Brain pericyte (primary cell): Measurements from ENCODE around the gene ZDHHC3.
A peak's percentile ranks its signal among the peaks of the same experiment; 100 is the strongest.

ENCODE experiments used
- DNase-seq: peaks from one replicate; pipeline ENCODE4 v3.0.0-alpha.2; 2012; ENCODE audit warnings: low read depth, low spot score

ZDHHC3 gene

GRCh38 chr3:44926921-44927320, 49.1 kb downstream of the ZDHHC3 start:
- DNase-seq = no peak

DNA sequence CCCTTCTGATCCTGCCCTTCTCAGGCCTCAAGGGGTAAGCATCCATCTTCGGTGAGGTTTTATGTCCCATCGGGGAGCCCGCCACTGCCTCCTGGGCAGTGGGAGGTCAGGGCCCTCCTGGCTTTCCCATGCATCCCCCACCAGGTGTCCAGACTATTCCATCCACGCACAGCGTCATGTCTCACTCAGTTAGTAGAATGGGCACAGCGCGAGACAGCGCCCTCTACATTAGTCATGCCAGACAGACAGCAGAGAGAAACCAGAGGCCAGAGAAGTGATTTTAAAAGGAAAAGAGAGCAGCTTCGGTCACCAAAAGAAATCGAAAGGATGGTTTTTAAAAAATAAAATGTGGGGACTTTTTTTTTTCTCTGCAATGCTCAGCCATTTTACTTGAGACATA, 49.8 kb downstream of the ZDHHC3 start:
- DNase-seq = no peak

- no peak for DNase-seq
These were observed 51.4 kb downstream of the ZDHHC3 start for GRCh38 chr3:44924457-44925084.

- DNase-seq = no peak
These were observed 52.1 kb downstream of the ZDHHC3 start for GRCh38 chr3:44923632-44924456.

- no peak for DNase-seq
These were observed 55.9 kb downstream of the ZDHHC3 start for GRCh38 chr3:44920081-44920480.

- no peak for DNase-seq
These were observed 57.4 kb downstream of the ZDHHC3 start for GRCh38 chr3:44918581-44918980.

DNA sequence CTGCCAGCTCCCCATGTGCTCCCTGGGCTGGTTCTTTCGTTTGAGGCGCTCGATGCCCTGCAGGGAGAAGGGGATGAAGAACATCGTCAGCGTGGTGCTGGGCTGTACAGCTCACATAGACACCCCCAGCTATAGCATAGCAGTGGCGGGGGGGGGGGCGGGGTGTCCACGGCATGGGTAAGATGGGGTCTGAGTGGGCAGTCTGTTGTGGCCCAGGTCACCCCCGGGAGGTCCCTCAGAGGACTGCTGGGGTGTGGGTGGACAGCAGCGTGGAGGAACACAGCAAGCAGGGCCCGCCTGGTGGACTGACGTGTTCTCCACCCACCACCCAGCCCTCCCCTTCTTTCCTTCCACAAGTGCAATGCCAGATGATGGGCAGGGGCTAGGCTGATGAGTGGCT, 57.9 kb downstream of the ZDHHC3 start:
- DNase-seq = no peak

DNA sequence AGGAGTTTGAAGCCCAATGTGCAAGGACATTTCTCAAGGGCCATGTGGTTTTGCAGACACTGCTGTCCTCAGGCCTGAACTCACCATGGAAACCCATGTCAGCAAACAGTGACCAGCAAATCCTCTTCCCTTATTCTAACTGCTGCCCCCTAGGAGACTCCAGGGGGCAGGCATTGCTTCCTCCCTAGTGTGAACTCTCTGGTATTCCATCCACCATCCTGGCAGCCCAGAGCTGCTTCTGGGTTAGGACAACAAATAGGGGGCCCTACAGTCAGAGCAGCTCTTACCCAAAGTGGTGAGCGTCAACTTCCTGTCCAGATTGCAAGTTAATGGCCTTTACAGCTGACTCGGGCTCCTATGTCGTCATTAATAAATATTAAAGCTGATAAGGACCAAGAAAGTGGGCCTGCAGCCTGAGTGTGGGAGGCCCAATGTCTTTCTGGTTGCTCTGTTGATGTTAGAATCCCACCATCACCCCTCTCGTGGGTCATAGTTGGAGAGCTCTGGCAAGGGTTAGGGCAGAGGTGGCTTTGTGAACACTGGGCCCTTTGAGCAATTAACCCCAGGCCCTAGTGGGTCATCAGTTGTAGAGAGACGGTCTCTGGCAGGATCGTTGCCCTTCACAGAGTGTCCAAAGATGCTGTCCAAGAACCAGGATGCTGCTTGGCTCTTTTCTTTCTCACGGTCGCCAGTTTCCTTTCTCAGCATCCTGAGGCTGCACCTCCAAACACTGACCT, 60.1 kb downstream of the ZDHHC3 start:
- no peak for DNase-seq

DNA sequence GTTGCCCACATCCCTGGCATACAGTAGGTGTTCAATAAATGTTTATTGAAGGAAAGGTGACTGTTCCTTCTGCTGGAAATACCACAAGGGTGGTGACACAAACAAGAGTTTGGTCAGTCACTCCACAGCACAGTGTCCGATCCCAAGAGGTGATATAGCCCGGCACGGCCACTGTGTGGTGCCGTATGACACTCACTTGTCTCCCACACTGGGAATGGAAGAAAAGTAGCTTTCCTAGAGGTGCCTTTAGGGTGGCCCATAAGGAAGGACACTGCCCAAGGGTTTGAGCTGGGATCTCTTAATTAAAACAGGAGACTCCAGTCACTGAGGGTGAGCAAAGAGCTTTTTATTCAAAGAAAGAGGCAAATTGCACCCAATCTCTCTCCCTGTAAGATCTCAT, 61.0 kb downstream of the ZDHHC3 start:
- DNase-seq = no peak

DNA sequence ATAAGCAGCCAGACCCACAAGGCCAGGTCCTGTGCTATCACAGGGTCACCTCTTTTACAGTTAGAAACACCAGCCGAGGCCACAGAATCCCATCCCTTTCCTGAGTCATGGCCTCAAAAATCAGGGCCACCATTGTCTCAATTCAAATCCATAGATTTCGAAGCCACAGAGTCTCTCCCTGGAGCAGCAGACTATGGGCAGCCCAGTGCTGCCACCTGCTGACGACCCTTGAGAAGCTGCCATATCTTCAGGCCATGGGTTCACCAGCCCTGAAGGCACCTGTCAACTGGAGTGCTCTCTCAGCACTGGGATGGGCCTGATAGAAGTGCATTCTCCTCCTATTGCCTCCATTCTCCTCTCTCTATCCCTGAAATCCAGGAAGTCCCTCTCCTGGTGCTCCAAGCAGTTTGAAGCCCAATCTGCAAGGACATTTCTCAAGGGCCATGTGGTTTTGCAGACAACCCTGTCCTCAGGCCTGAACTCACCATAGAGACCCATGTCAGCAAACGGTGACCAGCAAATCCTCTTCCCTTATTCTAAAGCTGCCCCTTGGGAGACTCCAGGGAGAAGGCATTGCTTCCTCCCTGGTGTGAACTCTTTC, 62.0 kb downstream of the ZDHHC3 start:
- peak; percentile 22 for DNase-seq

DNA sequence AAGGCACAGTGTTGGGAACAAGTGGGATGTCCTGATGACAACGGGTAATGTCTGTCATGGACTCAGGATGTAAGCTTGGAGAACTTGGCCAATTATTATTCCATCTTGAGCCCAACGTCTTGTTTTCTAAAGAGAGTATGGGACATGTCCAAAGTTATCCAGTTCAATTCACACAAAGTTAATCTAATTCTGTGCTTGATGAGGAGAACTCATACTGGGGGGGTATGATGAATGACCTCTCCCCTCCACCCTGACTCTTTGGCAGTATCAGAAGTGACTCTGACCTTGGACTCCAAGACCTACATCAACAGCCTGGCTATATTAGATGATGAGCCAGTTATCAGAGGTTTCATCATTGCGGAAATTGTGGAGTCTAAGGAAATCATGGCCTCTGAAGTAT, 65.3 kb downstream of the ZDHHC3 start:
- no peak for DNase-seq

DNA sequence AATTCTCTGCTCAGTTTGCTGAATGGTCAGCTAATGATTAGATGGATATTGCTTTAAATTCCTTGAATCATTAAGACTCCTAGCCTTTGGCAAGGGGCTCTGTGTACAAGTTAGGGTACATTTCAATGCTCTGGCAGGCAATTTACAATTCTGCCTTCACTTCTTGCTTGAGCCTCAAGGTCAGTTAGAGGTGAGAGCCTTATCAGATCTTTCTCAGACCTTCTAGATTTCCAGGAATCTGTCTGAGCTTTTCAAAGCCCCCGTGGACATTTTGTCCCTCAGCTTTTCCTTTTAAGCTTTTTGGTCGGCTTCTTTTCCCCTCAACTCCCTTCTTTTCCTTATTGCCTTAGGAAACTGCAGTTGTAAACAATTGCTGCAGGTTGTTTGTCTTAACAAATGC, 66.9 kb downstream of the ZDHHC3 start:
- no peak for DNase-seq

DNA sequence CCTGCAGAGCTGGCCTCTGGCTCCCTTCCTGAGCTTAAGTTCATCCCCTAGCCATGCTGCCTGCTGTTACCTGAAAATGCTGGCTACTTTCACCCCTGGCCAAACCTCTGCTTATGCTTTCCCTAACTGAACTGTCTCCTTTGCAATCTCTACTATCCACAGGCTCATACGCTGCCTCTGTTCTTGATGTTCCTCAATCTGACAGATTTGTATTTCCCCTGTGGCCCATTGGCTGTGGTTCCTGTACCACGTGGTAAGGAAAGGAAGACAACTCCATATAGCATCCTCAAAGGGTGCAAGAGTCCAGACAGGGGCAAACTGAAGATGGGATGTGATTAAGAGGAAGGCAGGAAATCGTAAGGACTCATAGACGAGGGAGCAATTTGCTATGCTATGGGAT, 68.4 kb downstream of the ZDHHC3 start:
- DNase-seq = no peak

DNA sequence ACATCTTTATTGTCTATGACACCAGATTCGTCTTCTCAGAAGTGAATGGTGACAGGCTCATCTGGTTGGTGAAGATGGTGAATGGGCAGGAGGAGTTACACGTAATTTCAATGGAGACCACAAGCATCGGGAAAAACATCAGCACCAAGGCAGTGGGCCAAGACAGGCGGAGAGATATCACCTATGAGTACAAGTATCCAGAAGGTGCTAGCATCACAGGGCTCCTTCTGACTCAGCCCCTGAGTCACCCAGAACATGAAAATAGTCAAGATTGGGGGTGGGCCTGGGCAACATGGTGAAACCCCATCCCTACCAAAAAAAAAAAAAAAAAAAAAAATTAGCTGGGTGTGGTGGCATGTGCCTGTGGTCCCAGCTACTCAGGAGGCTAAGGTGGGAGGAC, 69.0 kb downstream of the ZDHHC3 start:
- DNase-seq = no peak

DNA sequence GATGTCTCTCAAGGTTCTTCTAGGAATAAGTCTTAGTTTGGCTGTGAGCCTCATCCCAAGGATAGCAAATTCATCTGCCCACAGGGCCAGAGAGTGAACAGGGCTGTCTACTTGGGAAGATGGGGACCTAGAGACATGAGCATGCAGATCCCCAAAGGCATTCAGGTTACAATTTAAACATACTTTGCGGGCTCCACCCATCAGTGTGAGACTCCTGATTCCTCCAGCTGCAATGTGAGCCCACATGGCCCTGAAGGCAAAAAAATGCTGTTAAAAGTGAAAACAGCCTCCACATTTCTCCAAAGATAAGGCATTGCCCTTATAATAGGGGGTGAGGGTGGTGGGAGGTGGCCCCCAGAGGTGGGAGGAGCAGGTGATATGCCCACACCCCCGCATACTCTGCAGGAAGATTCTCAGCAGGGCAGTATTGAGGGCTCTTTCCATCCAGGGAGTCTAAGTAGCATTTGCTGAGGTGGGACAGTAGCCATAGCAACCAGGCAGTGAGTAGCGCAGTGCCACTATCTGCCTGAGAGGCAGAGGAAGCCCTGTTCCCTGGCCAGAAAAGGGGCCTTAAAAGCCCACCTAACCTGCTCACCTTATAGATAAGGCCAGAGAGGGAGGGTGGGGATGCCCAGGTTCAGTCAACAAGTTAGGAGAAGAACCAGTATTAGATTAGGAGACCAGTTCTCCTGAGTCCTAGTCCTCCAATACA, 70.4 kb downstream of the ZDHHC3 start:
- DNase-seq = no peak

GRCh38 chr3:44903751-44904150, 72.2 kb downstream of the ZDHHC3 start:
- no peak for DNase-seq

DNA sequence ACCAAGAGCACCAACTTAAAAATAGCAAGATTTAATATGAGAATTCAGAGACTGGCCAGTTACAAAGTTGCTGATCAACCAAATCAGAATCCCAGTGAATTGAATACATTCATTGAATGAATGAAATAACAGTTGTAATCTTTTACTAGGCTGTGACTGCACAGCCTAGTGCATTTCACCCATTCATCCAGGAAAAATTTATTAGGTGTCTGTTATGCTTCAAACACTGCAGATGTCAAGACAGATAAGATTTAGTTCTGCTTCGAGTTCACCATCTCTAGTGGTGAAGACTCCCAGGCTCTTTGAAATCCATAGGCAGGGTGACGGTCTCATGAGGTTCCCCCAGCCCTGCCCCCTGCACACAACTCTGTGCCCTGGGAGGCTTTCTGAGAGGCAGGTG, 72.7 kb downstream of the ZDHHC3 start:
- no peak for DNase-seq

GRCh38 chr3:44902628-44903027, 73.3 kb downstream of the ZDHHC3 start:
- no peak for DNase-seq

DNA sequence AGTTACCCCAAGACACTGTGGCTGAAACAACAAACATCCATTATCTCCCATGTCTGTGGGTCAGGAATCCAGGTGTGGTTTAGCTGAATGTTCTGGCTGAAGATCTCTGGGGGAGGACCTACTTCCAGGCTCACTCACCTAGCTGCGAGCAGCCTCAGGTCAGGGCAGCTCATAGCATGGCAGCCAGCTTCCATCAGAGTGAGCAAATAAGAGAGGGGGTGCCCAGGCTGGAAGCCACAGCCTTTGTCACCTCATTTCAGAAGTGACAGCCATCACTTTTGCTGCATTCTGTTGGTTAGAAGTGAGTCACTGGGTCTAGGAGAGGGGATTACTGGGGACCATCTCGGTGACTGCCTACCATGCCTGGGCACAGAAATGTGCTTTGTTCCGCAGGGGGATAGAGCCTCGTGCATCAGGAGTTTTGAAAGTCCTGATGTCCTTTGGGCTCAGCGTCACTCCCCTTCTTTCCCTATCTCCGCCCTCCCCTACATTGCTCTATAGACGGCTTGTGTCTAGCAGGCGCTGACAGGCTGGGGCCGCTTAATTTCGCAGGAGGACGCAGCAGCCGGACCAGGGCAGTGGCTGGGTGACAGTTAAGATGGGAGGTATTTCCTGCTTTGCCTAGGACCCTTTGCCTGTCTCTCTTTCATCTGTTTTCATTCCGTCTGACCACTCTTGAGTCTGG, 76.1 kb downstream of the ZDHHC3 start:
- no peak for DNase-seq

- no peak for DNase-seq
These were observed 79.5 kb downstream of the ZDHHC3 start for GRCh38 chr3:44896440-44896839.

GRCh38 chr3:44894485-44894884, 81.5 kb downstream of the ZDHHC3 start:
- no peak for DNase-seq
